HG02884 (cell line): ENCODE data around the gene SLC12A7.
"Not testable (repeated sequence)": the region's sequence is repeated elsewhere in the genome, so short reads cannot be mapped to it uniquely, and the experiment has no call there.

ENCODE experiments used
- ATAC-seq: cut with Tn5 transposase; IDR thresholded peaks from one replicate; pipeline ENCODE4 v1.9.1; 2021; ENCODE audit warnings: mild to moderate bottlenecking, moderate library complexity; ENCODE audit not compliant: unreplicated experiment

The SLC12A7 gene

DNA sequence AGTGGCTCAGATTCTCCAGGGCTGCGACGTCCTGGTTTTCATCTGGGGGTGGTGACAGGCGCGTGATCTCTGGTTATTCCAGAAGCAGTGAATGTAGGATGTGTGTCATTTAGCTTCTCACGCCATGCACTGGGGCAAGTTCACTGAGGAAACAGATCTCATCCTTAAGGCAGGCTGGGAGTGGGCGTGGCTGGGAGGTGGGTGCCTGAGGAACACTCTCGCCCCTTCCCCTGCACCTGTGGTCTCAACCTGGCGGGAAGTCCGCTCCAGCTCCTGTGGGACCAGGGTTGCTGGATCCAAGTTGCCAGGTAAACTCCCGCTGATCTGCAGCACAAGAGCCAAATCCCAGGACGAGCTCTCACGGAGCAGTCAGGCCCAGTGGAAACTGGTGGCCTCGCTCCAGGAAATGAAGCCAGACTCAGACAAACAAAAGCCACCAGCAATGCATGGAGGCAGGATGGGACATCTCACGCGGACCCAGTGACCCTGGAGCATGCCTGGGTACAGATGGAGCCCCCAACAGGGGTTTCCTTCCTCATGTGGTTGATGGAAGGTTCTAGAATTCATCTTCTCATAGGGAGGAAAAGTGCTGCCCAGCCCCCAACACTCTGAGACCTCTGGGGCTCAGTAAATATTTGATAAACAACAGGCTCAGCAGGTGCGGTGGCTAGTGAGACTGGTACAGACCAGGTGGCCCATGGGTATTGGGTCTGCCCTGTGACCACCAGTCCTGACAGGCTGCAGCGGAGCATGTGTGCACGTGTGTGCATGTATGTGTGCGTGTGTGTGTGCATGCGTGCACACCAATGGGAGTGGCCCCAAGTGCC, 16.3 kb upstream of the SLC12A7 start:
- no peak for ATAC-seq

DNA sequence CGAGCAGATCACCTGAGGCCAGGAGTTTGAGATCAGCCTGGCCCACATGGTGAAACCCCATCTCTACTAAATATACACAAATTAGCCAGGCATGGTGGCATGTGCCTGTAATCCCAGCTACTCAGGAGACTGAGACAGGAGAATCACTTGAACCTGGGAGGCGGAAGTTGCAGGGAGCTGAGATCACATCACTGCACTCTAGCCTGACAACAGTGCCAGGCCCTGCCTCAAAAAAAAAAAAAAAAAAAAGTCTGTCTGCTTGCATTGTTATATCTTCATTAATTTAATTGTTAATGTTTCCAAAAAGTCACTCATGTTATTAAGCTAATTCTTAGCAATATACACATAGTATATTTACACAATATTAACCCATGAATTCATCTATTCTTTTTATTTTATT, 13.8 kb upstream of the SLC12A7 start:
- ATAC-seq = not testable (repeated sequence)

DNA sequence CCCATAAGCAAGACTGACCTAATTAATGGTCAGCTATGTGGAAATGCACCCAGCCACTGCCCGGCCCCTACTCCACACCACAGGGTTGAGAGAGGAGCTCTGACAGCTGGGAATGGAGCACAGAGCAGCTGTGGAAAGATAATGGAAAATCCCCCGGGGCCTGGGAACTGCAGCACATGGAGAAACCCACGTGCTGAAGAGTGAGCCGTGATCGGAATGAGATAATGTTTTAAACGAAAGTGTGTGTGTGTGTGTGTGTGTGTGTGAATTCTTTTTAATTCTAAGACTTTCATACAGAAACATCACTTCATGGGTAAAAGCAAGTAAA, 13.1 kb upstream of the SLC12A7 start:
- no peak for ATAC-seq

DNA sequence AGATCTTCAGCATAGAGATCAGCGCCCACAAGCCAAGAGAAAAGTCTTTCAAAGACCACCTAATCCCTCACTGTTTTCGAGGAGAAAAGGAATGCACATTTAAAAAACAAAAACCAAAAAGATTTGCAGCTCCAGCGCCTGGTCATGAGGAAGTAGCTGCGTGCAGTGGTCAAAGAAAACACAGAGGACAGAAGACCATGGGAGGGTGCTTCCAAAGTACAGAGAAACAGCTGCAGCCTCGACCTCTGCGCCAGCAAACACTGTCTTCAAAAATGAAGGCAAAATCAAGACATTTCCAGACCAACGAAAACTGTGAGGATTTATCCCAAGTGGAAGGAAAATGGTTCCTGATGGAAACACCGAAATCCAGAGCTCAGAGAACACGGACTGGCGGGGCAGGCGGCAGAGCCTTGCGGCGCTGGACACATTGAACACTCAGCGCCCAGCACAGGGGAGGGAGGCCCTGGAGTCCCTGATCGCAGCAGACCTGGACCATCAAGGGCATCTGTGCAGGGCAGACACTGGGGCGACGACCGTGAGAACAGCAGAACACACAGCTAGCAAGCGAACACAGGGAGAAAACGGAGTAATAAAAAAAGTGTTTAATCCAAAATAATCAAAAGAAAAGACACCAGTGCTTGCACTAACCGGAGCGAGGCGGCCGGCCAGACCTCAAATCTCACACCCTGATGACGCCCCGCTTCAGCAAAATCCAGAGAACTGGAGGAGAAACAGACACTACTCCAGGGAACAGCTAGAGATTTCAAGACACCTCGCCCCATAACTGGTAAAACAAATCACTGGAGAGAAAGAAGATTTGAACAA, 12.6 kb upstream of the SLC12A7 start:
- no peak for ATAC-seq

DNA sequence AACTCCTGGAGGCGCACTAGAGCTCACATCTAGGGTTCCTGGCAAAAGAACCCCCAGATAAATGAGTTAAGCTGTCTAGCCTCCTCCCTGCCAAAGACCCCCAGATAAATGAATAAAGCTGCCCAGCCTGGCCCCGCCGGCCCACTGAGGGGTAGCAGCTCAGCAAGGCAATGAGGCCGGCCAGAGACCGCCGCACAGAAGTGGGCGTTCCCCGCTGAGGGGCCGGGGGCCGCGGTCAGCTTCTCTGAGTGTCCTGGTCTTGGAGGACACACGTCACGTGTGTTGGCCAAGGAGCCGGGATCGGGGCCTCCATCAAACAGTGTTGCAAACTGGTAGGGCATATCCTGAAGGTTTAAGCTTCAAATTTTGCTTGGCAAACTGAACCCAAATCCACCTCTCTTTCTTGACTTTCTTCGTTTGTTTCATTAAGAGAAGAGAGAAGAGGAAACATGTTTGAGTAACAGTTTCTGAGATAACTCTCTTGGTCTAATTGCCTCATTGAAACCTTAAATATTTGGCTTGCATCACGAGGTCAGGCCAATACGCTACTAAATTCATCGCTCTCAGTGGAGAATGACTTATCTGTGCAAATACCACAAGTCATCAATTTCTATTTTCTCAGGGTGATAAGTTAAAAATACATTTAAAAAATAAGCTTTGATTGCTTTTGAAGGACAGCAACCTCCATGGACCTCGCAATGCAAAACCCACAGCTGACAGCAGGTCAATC, 11.7 kb upstream of the SLC12A7 start:
- no peak for ATAC-seq

DNA sequence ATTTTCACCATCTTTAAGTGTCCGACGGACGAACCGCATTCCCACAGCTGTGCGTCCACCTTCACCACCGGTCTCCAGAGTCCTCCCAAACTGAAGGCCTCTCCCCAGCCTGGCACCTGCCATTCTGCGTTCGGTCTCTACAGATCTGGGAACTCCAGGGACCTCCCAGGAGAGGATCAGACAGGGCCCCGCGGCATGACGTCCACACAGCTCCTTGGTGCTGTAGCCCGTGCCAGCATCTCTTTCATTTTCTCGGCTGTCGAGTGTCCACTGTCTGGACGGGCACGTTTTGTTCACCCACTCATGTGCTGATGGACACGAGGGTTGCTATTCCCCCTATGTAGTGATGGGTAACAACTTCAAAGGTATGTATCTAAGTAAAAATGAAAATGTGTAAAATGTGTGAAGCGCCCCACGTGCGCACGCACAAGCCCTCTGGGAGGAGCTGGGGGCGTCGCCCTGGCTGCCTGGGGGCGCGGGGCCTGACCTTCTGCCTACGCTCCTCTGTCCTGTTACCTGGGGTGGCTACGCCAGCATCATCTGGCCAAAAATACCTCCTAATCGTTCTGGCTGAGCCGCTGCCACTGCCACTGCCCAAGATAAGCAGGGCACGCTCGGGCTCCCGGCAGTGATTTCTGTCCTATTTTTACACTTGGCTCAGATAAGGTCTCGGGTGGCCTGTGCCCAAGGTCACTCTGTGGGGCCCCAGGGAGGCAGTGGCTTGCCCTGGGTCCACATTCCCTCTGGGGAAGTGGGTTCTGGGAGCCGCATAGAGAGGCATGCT, 10.8 kb upstream of the SLC12A7 start:
- ATAC-seq = no peak

DNA sequence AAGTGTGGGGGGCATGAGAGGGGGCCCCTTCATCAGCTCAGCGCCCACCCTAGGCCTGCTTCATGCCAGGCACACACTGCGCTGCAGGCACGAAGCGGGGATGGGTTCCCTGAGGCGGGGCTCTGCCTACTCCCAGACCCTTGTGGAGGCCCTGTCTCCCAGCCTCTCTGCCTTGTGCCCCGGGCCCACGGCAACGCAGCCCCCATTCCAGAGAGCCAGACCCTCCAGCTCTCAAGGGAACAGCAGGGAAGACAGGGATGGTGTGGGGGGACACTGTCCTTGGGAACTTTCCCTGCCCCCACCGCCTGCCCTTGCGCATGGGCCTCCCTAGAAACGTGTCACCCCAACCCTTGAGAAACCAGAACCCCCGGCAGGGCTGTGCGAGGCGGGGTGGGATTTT, 10.0 kb upstream of the SLC12A7 start:
- ATAC-seq = no peak

DNA sequence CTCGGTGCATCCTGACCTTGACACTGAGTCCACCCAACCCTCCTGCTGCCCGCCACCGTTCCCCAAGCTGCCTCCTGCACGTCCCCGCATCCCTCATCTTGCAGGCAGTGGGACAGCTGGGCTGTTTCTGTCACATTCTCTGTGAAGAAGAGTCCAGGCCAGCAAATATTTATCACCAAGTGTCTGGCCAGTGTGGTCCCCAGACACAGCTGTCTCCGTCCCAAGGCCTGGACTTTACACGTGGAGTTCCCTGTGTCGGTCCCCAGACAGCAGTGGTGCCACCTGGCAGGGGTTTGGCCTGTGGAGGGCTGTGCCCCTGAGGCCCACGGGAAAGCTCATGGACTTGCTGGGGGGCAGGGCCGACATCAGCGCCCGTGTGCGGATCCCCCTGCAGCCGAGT, 9.2 kb upstream of the SLC12A7 start:
- no peak for ATAC-seq

DNA sequence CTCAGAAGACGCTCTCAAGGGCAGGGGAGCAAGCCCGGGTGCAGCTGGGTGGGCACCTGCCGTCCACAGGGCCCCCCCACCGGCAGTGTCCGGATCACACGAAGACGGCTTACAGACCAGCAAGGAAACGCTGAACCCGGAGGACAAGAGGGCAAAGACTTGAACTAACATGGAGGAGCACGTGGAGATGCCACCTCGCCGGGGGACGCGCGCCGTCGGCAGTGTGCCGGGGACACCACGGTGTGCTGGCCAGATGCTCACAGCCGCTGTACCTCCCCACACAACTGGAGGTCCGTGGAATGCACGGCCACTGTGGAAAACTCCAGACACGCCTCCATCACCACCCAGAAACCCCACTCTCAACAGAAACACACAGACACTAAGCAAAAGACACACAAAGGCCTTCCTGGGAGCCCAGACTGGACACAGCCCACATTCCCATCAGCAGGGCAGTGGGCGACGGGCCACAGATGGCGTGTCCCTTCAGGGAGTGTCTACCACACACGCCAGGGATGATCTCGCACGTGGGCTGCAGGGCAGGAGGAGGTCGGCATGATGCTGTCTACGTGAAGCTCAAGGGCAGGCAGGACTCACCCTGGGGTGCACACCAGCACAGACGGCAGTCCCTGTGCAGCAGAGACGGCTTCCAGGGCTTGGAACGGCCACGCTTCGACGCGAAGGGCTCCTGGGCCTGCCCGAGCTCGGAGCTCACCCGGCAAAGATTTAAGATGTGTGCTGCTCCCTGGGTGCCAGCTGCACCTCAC, 8.6 kb upstream of the SLC12A7 start:
- no peak for ATAC-seq

DNA sequence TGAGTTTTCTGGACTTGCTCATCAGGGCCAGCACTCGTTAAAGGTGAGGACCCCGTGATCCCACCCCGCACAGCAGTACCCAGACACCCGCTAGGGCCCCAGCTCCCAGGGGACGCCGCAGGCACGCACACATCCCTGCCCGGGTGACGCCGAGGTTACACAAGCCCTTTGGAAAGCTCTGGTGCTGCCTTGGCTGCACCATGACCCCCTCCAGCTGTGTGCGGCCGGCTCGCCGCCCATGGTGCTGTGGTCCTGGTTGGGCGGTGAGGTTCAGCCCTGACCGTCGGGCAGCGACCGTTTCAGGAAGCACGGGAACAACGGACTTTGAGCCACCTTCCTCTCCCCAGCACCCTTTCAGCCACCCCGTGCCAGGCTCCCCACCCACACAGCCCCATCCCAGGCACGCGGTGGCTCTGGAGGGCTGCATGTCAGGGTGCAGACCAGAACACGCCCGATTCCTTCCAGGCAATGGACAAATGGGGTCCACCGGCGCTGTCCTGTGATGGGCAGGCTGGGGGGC, 7.5 kb upstream of the SLC12A7 start:
- ATAC-seq = no peak

DNA sequence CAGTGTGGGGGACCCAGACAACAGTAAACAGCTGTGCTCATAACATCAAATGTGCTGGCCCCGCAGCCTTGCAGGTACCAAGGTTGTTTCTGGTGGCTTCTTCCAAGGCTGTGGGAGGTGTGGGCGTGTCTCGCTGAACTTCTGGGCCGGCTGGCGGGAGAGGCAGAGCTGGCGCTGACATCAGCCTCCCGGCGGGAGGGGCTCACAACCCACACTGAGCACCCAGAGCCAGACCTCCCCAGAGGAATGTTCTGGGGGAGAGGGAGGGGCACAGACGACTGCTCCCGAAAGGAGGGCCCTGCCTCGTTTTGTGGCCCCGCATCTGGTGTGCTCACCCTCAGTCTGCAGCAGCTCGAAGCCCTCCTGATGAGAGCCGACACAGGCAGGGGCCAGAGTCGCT, 6.9 kb upstream of the SLC12A7 start:
- no peak for ATAC-seq

DNA sequence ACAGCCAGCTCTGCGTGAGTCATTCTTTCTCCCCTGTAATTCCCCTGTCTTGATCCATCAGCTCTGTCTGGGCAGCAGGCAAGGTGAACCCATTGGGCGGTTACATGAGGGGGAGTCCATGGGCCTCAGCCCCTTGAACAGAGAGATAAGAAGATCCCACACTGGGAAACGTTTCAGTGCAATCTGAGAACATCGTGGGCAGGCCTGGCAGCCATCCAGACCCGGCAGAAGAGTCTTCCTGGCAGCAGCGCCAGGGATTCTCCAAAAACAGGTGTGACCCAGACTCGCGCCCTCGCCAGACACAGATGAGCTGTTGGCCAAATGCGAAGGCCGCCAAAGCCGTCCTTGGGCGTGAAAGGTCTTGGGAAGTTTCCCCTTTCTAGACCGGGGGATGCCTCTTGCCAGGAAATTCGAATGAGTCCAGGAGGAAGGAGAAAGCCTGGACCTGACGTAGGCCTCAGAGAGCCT, 6.4 kb upstream of the SLC12A7 start:
- ATAC-seq = no peak

DNA sequence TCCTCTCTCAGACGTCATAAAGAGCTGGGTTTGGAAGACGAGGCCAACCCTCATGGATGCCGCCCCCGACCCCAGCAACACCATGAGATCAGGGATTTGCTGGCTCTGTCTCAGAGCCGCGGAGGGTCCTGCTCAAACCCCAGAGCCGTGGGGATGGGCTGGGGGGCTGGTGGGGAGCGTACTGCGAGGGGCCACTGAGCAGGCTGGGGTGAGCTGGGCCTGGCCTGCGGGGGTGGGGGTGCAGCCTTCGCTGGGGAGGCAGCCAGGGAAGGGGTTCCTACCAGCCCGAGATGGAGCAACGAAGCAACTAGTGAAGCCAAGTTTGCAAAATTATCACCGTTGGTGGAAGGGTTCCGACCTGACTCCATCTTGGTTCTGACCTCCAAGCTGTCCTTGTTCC, 5.1 kb upstream of the SLC12A7 start:
- ATAC-seq = no peak

DNA sequence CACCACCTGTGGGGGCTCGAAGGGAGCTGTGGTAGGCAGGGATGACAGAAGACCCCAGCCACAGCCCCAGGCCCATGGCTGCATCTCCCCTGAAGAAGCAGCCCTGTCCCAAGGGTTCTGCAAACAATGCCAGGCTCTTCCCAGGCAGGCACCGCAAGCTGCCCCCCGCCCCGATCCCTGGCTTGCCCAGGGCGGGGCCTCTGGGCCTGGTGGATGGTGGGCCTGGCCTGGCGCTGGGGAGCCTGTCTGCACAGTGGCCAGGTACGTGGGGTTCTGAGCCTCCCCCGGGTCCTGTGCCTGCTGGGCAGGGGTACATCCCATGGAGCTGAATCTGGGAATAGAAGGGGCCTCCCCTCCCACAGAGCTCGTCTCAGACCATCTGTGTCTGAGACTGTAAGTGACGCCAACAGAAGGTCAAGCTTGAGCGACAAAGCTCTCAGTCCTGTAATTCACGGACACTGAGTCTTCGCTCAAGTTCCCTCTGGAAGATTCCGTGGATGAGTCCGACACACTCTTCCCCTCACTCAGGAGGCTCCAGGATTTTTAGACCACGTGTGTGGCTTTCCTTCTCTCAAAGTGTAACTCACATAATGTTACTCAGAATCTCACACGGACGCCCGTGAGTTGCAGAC, 4.4 kb upstream of the SLC12A7 start:
- no peak for ATAC-seq

DNA sequence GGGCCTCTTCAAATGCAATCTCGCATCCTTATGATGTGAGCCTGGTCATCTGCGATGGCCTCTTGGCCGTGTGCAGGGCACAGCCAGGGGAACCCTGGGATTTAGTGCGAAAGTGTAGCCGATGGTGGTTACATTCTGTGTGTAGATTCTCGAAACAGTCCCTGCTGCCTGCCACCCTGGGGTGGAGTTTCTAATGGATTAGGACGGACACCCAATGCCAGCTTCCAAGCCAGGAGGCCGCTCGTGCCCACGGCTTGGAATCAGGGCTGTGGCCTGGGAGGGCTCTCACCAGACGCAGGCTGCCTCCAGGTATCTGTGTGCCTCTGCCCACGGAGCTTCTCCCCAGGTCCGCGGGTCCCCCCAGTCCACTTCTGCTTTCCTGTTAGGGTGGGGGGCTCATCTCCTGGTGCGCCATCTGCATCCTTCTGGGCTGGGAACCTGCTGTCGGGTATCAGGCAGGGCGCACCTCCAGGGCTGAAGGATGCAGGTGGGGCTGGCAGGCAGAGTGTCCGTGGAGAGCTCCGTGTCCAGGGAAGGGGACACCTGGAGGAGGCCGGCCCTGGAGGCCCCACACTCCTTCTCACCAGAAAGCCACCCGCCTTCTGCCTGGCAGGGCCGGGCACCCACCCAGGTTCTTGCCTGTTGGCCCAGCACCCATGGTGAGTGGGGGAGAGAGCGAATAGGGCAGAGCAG, 3.4 kb upstream of the SLC12A7 start:
- ATAC-seq = no peak

DNA sequence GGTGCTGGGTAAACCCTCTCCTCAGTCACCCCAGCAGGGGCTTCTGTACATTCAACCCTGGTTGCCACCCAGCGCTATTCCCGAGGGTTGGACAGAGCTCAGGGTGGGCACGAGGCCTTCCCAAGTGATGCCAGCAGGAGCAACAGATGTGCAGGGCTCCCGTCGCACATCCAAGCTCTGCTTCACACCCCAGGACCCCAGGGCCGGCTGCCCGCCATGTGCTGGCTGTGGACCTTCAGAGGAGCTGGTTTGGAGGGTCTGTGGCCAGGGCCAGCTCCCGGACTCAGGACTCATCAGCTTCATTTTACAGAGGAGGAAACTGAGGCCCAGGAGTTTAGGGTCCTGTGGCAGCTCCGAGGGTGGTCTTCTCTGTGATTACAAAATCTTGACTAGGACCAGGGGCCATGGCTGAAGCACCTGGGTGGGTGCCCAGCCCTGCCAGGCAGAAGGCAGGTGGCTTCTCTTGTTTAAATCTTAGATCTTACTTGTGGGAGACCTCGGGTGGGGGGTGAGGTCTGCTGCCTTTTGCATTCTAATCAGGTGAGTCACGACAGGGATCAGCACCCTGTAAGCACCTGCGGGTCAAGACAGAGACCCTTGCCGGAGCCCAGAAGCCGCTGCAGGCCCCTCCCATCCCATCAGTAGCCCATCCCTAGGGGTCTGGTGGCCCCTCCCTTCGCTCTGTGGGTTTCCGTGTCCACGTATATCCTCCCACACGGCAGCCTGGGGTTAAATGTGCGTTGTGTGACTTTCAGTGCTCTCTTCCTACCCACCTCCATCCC, 2.1 kb upstream of the SLC12A7 start:
- ATAC-seq = no peak

DNA sequence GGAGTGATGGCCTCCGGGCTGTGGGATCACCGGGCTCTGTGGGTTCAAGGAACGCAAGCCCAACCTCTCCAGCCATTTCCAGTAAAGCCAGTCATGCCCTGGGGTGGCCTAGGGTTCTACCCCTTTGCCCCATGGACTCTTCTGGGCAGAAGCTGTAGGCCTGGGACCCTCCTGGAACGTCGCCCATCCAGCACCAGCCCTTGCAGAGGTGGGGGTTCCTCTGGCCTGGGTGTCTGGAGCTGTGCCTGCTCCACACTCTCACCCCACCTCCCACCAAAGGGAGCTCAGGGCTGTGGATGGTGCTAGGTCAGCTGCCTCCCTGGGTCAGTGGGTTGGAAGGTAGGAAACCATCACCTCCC, 1.4 kb upstream of the SLC12A7 start:
- no peak for ATAC-seq
